HG03342 (cell line): ENCODE measurements around the gene GPHB5.

Experiments used
- ATAC-seq: cut with Tn5 transposase; IDR thresholded peaks from one replicate; pipeline ENCODE4 v1.9.1; 2021; ENCODE audit warnings: mild to moderate bottlenecking, moderate library complexity; ENCODE audit not compliant: unreplicated experiment

The GPHB5 gene

DNA sequence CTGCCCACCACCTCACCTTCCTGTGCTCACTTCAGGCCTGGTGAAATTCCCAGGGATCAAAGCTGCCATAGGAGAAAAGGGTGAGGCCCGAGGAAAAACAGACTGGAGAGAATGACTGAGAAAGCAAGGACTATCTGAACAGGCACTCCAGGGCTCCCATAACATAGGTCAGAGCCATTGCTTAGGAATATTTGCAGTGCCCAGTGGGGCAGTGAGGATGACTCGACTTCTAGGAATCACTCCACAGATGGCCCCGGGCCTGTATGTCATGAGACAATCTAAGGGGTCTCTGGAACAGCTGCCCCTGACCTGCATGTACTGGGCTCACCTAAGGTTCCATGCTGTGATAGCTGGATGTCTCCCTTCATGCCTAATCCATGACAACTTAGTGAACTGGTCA, 51.6 kb downstream of the GPHB5 start:
- no peak for ATAC-seq

DNA sequence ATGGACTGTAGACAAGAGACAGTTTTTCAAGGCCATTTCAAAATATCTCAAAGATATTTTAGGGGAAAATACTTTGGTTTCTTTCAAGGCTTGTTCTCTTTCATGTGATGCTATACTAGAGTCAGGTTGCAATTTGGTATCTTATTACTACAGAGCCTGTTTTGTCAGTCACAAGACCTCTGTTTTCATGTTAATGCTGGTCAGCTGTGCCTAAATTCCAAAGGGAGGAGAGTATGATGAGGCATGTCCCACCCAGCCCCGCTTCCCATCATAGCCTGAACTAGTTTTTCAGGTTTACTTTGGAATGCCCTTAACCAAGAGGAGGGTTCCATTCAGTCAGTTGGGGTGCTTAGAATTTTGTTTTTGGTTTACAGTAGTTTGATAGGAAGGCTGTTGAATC, 52.6 kb downstream of the GPHB5 start:
- ATAC-seq, result no peak
